Measurements from ENCODE around the gene PROZ.
A peak's percentile ranks its signal among the peaks of the same experiment; 100 is the strongest.

The PROZ gene

DNA sequence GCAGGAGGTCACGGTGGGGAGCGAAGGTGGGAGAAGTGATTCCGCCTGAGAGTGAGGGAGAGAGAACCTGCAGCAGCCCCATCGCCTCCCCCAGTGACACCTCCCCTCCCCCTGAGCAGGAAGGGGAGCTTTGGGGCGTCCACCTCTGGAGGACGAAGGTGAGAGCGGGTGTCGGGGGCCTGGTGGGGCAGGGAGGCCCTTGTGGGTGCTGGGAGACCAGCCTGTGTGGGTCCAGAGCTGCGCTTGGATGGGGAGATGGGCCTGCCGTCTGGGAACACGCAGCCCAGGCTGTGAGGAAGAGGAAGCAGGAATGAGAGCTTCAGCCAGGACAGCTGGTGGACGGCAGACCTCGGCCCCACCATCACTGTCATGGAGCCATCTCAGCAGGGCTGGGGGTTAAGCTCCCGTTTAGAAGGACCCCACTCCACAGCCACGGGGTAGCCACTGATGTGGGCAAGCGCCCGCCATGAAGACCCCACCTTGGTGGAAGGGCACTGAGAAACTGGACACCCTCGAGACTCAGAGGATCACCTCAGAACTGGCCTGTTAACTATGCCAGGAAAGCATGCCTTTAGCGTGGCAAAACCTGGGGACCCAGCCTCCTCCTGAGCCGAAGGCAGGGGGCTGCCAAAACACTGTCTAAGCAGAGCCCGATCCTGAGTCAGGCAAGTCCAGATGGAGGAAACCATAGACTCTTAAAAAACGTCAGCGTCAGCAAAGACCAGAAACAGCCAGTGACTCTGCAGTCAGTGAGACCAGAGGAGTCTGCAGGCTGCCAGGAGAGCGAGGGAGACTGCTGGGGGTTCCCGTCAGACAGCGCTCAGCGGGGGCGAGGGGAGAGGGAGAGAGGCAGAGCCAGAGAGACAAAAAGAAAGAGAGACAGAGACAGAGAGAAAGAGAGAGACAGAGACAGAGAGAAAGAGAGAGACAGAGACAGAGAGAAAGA lies 6.4 kb upstream of the PROZ start:
- peak overlapping the region; percentile 78 for H3K4me3 ChIP-seq (ENCODE audit: low read depth, low read length)
- H3K27ac ChIP-seq (ENCODE audit: low read depth, low read length) = no peak overlapping the region
- H3K4me1 ChIP-seq (ENCODE audit: control insufficient read depth, insufficient read depth, low read length, unreplicated experiment) = peaks cover 5% of the 10 kb centered on the region
- H3K79me2 ChIP-seq (ENCODE audit: control insufficient read depth, insufficient read depth, low read length, unreplicated experiment) = no peaks in the 10 kb centered on the region
- no peaks in the 10 kb centered on the region for H3K27me3 ChIP-seq (ENCODE audit: insufficient read depth, low read length)
- peak overlapping the region; percentile 90 for H2AFZ ChIP-seq (ENCODE audit: low read length, unreplicated experiment)
- no peaks in the 10 kb centered on the region for H3K36me3 ChIP-seq (ENCODE audit: insufficient read depth, low read length)

DNA sequence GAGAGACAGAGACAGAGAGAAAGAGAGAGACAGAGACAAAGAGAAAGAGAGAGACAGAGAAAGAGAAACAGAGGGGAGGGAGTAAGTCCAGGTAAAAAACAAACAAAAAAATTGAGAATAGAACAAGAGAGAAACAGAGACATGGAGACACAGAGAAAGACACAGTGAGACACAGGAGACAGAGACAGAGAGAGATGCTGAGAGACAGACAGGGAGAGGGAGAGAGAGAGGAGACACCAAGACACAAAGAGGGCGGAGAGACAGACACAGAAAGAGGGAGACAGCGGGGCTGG lies 5.8 kb upstream of the PROZ start:
- peak overlapping the region; percentile 90 for H2AFZ ChIP-seq (ENCODE audit: low read length, unreplicated experiment)

DNA sequence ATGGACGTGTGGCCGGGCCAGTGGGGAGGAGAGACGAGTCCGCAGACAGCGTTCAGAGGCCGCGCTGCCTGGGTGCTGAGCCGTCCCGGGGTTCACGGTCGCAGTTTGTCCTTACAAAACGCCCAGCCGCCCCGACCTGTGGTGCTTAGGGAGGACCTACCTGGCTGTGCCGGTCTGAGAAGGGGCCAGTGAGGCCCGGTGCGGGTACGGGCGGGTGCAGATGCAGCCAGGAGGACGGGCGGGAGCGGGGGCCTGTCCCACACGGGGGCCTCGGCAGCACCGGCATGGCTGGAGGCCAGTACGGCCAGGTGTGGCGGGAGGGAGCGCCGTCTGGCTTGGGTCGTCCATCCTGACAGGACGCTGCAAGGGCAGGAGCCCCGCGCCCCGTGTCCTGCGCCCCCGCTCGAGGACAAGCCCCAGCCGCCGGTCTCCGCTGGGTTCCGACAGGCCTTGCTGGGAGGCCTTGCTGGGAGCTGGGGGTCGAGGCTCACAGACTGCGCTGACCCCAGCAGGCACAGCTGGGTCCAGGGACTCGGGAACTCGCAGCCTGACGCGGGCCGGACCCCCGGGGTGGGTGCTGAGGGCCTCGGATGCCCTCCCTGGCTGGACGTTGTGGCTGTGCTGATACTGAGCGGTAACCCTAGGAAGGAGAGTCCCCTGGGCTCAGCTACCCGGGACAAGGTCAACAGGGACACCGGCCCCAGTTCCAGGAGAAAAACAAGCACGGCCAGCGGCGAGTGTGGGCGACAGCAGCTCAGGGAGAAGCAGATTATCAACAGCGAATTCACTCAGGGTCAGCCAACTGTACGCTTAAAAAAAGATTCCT lies 5.3 kb upstream of the PROZ start:
- Histone ChIP-seq H3K27ac (ENCODE audit: low read depth, low read length) (peak overlapping the region; percentile 36; the same call in 1 of the 2 replicates), H3K4me1 (ENCODE audit: control insufficient read depth, insufficient read depth, low read length, unreplicated experiment) (peaks cover 5% of the 10 kb centered on the region), H3K79me2 (ENCODE audit: control insufficient read depth, insufficient read depth, low read length, unreplicated experiment) (no peaks in the 10 kb centered on the region), H3K4me3 (ENCODE audit: low read depth, low read length) (peak overlapping the region; percentile 78), H2AFZ (ENCODE audit: low read length, unreplicated experiment) (peak overlapping the region; percentile 90), H3K27me3 (ENCODE audit: insufficient read depth, low read length) (no peaks in the 10 kb centered on the region), H3K36me3 (ENCODE audit: insufficient read depth, low read length) (no peaks in the 10 kb centered on the region)

More for the DNA sequence above, 5.8 kb upstream of the PROZ start:
- peak overlapping the region; percentile 78 for H3K4me3 ChIP-seq (ENCODE audit: low read depth, low read length)
- no peaks in the 10 kb centered on the region for H3K79me2 ChIP-seq (ENCODE audit: control insufficient read depth, insufficient read depth, low read length, unreplicated experiment)
- no peaks in the 10 kb centered on the region for H3K27me3 ChIP-seq (ENCODE audit: insufficient read depth, low read length)
- no peak overlapping the region for H3K27ac ChIP-seq (ENCODE audit: low read depth, low read length)
- no peaks in the 10 kb centered on the region for H3K36me3 ChIP-seq (ENCODE audit: insufficient read depth, low read length)
- H3K4me1 ChIP-seq (ENCODE audit: control insufficient read depth, insufficient read depth, low read length, unreplicated experiment) = peaks cover 5% of the 10 kb centered on the region

DNA sequence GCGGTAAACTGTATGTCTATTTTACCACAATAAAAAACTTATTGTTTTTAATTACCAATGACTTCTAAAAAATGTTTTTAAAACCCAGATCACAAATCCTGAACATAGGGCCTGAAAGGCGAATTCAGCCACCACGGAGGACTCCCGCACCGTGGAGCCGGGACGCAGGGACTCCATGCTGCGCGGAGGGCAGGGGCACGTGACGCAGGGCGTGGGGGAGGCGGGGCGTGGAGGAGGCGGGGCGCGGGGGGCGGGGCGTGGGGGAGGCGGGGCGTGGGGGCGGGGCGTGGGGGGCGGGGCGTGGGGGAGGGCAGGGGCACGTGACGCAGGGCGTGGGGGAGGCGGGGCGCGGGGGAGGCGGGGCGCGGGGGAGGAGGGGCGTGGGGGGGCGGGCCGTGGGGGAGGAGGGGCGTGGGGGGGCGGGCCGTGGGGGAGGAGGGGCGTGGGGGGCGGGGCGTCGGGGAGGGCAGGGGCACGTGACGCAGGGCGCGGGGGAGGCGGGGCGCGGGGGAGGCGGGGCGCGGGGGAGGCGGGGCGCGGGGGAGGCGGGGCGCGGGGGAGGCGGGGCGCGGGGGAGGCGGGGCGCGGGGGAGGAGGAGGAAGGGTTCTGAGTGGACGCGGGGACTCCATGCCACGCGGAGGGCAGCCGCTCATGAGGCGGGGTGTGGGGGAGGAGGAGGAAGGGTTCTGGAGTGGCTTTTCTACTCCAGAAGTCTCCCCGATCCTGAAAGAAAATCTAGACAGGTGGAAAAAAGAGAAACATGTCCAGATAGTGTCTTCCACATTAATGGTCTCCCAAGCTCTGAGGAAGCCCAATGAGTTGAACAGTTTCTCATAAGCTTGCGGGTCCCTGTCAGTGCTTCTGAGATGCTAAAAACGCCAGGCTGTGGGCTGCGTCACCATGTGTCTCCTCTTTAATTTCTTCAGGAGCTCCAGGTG lies 4.4 kb upstream of the PROZ start:
- peak overlapping the region; percentile 36; the same call in 1 of the 2 replicates for H3K27ac ChIP-seq (ENCODE audit: low read depth, low read length)
- no peaks in the 10 kb centered on the region for H3K36me3 ChIP-seq (ENCODE audit: insufficient read depth, low read length)
- peak overlapping the region; percentile 78 for H3K4me3 ChIP-seq (ENCODE audit: low read depth, low read length)
- peak overlapping the region; percentile 90 for H2AFZ ChIP-seq (ENCODE audit: low read length, unreplicated experiment)
- peaks cover 5% of the 10 kb centered on the region for H3K4me1 ChIP-seq (ENCODE audit: control insufficient read depth, insufficient read depth, low read length, unreplicated experiment)
- H3K27me3 ChIP-seq (ENCODE audit: insufficient read depth, low read length) = no peaks in the 10 kb centered on the region
- H3K79me2 ChIP-seq (ENCODE audit: control insufficient read depth, insufficient read depth, low read length, unreplicated experiment) = no peaks in the 10 kb centered on the region

DNA sequence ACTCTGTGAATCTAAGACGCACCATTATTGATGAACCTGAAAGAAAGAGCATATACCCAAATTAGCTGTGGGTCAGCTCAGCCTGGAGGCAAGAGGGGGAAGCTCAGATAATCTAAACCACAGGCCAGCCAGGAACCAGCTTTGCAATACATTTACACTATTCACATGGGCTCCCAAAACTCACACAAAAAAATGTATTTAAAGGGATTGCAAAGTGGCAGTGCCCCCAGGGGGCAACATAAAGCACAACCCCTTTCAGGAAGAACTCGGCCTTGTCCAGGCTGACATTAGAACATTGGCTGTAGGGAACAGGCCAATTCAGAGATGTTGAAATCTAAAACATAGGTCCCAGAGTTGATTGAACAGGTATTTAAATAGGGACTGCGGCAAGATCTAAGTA lies 3.2 kb upstream of the PROZ start:
- Histone ChIP-seq H3K36me3 (ENCODE audit: insufficient read depth, low read length) (no peaks in the 10 kb centered on the region), H2AFZ (ENCODE audit: low read length, unreplicated experiment) (no peak overlapping the region), H3K27me3 (ENCODE audit: insufficient read depth, low read length) (no peaks in the 10 kb centered on the region), H3K4me3 (ENCODE audit: low read depth, low read length) (no peak overlapping the region), H3K4me1 (ENCODE audit: control insufficient read depth, insufficient read depth, low read length, unreplicated experiment) (peaks cover 5% of the 10 kb centered on the region), H3K27ac (ENCODE audit: low read depth, low read length) (no peak overlapping the region), H3K79me2 (ENCODE audit: control insufficient read depth, insufficient read depth, low read length, unreplicated experiment) (no peaks in the 10 kb centered on the region)

DNA sequence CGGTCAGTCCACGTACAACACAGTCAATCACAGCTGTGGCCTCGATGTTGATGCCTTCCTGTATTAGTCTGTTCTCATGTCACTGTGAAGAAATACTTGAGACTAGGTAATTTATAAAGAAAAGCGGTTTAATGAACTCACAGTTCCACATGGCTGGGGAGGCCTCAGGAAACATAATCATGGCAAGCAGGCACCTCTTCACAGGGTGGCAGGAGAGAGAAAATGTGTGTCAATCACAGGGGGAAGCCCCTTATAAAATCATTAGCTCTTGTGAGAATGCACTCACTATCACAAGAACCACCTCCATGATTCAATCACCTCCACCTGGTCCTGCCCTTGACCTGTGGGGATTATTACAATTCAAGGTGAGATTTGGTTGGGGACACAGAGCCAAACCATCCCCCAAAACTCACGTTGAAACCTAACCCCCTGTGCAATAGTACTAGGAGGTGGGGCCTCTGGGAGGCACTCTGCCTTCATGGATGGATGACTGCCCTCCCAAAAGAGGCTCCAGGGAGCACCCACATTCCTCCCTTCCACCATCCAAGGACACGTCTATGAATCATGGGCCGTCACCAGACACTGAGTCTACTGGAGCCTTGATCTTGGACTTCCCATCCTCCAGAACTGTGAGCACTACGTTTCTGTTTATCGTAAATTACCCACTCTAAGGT lies 2.3 kb upstream of the PROZ start:
- no peaks in the 10 kb centered on the region for H3K27me3 ChIP-seq (ENCODE audit: insufficient read depth, low read length)
- no peak overlapping the region for H3K27ac ChIP-seq (ENCODE audit: low read depth, low read length)
- no peaks in the 10 kb centered on the region for H3K36me3 ChIP-seq (ENCODE audit: insufficient read depth, low read length)
- H2AFZ ChIP-seq (ENCODE audit: low read length, unreplicated experiment) = no peak overlapping the region
- peaks cover 5% of the 10 kb centered on the region for H3K4me1 ChIP-seq (ENCODE audit: control insufficient read depth, insufficient read depth, low read length, unreplicated experiment)
- H3K4me3 ChIP-seq (ENCODE audit: low read depth, low read length) = no peak overlapping the region
- H3K79me2 ChIP-seq (ENCODE audit: control insufficient read depth, insufficient read depth, low read length, unreplicated experiment) = no peaks in the 10 kb centered on the region

DNA sequence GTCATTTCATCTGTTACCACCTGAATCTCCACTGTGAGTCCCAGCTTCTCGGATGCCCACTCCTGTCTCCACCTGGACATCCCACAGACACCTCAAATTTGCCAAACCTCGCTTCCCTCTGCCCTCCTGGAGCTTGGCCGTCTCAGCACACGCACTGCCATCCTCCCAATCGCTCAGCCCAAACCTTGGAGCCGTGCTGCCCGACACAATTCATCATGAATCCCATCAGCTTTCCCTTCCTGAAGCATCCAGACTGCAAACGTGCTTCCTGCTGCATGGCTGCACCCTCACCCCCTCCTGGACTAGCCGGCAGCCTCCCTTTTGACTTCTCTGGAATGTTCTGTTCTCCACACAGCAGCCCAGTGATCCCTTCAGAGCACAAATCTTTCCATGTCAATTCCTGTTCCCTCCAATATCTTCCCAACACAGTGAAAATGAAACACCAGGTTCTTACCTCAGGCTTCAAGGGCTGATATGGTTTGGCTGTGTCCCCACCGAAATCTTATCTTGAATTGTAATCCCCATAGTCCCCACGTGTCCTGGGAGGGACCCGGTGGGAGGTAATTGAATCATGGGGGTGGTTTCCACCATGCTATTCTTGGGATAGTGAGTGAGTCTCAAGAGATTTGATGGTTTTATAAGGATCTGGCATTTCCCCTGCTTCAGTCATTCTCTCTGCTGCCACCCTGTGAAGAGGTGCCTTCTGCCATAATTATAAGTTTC lies 1.1 kb upstream of the PROZ start:
- Histone ChIP-seq H3K36me3 (ENCODE audit: insufficient read depth, low read length) (no peaks in the 10 kb centered on the region), H3K27ac (ENCODE audit: low read depth, low read length) (no peak overlapping the region), H3K4me3 (ENCODE audit: low read depth, low read length) (no peak overlapping the region), H2AFZ (ENCODE audit: low read length, unreplicated experiment) (no peak overlapping the region), H3K4me1 (ENCODE audit: control insufficient read depth, insufficient read depth, low read length, unreplicated experiment) (peaks cover 5% of the 10 kb centered on the region), H3K79me2 (ENCODE audit: control insufficient read depth, insufficient read depth, low read length, unreplicated experiment) (no peaks in the 10 kb centered on the region), H3K27me3 (ENCODE audit: insufficient read depth, low read length) (no peaks in the 10 kb centered on the region)

DNA sequence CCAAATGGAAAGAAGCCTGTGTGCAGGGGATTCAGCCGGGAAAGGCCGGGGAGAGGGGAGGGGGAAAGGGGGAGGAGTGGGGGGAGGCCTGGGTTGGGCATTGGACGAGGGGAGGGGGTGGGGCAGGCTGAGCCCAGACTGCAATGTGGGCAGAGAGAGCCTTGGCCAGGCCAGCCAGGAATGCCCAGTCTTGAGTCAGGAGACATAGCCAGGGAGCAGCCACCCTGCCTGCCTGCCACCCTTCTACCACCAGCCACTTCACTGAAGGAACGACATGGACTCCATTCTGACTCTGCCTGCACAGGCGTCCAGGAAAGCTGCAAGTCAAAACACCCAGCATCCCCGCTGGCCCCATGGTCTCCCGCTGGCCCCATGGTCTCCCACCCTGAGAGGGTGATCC lies 498 bp downstream of the PROZ start:
- H3K27me3 ChIP-seq (ENCODE audit: insufficient read depth, low read length) = 0 out of 2 replicates have a peak, but pooled peaks cover 4% of the 10 kb centered on the region
- no peak overlapping the region for H2AFZ ChIP-seq (ENCODE audit: low read length, unreplicated experiment)
- no peaks in the 10 kb centered on the region for H3K36me3 ChIP-seq (ENCODE audit: insufficient read depth, low read length)
- H3K4me3 ChIP-seq (ENCODE audit: low read depth, low read length) = no peak overlapping the region
- H3K4me1 ChIP-seq (ENCODE audit: control insufficient read depth, insufficient read depth, low read length, unreplicated experiment) = no peaks in the 10 kb centered on the region
- no peaks in the 10 kb centered on the region for H3K79me2 ChIP-seq (ENCODE audit: control insufficient read depth, insufficient read depth, low read length, unreplicated experiment)
- H3K27ac ChIP-seq (ENCODE audit: low read depth, low read length) = no peak overlapping the region

DNA sequence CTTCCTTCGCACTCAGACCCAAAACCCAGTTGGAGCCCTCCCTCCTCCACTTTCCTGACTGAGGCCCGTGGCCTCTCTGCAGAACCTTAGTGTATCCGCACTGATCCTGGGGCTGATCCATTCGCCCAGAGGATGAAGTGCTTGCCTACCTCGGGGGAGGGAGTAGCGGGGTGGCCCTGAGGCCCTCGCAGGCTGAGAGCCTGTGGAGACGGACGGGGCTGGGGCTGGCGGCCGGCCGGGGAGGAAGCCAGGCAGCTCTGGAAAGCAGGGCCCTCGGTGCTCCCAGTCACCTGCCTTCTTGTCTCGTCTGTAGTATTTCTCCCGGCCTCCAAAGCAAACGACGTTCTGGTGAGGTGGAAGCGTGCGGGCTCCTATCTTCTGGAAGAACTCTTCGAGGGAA lies 1.3 kb downstream of the PROZ start:
- Histone ChIP-seq H3K27ac (ENCODE audit: low read depth, low read length) (no peak overlapping the region), H3K79me2 (ENCODE audit: control insufficient read depth, insufficient read depth, low read length, unreplicated experiment) (no peaks in the 10 kb centered on the region), H3K4me3 (ENCODE audit: low read depth, low read length) (no peak overlapping the region), H3K4me1 (ENCODE audit: control insufficient read depth, insufficient read depth, low read length, unreplicated experiment) (no peaks in the 10 kb centered on the region), H2AFZ (ENCODE audit: low read length, unreplicated experiment) (no peak overlapping the region), H3K27me3 (ENCODE audit: insufficient read depth, low read length) (0 out of 2 replicates have a peak, but pooled peaks cover 4% of the 10 kb centered on the region), H3K36me3 (ENCODE audit: insufficient read depth, low read length) (no peaks in the 10 kb centered on the region)
